GM08714 (cell line): ENCODE measurements around the gene TPRG1L.

Experiments
- H3K4me3 ChIP-seq: fragments of 200-500 bp; sonication (Bioruptor generic); 2 replicates; pipeline ENCODE4 v1.5.1; 2014; ENCODE audit warnings: mild to moderate bottlenecking, low read length, inconsistent platforms
- ZNF274 ChIP-seq: IDR thresholded peaks from 2 replicates; pipeline ENCODE4 v1.6.1; 2012; ENCODE audit warnings: mild to moderate bottlenecking, low read depth, low read length

Gene TPRG1L

GRCh38 chr1:3658231-3658615, 33.4 kb downstream of the TPRG1L start:
- TF ChIP-seq ZNF274 = no peak

DNA sequence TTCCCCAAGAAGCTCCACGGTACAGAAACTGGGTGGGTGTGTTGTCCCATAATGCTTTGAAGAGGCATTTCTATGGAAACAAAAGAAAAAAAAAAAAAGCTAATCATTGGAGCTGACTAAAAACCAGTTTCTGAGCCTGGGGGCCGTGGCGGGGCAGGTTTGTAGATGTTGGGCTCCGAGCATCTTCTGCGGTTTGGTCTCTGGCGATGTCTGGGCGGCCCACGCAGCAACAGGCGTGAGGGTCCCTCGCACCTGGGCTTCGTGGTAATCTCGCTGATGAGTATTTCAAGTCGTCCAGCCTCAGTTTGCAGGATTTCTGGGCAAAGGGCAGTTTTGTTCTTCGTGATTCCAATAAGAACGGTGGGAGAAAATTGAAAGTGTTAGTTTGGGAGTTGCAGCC, 34.3 kb downstream of the TPRG1L start:
- TF ChIP-seq ZNF274 = no peak

More at GRCh38 chr1:3658231-3658615, 33.4 kb downstream of the TPRG1L start:
- H3K4me3 ChIP-seq = no peak overlapping the region

GRCh38 chr1:3660704-3661103, 35.9 kb downstream of the TPRG1L start:
- no peak overlapping the region for H3K4me3 ChIP-seq
- no peak for TF ChIP-seq ZNF274

More for the DNA sequence above, 34.3 kb downstream of the TPRG1L start:
- H3K4me3 ChIP-seq = no peak overlapping the region

DNA sequence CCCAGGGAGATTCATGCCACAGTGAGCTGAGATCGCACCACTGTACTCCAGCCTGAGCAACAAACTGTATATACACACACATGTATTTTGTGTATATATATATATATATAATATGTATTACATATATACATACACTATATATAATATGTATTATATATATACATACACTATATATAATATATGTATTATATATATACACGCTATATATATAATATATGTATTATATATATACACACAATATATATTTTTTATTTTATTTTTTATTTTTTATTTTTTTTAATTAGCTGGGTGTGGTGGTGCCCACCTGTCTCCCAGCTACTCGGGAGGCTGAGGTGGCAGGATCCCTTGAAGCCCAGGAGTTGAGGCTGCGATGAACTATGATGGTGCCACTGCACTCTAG, 36.8 kb downstream of the TPRG1L start:
- H3K4me3 ChIP-seq = no peak overlapping the region
- no peak for TF ChIP-seq ZNF274

- TF ChIP-seq ZNF274 = no peak
- no peak overlapping the region for H3K4me3 ChIP-seq
These were observed 37.4 kb downstream of the TPRG1L start for GRCh38 chr1:3662080-3662671.

DNA sequence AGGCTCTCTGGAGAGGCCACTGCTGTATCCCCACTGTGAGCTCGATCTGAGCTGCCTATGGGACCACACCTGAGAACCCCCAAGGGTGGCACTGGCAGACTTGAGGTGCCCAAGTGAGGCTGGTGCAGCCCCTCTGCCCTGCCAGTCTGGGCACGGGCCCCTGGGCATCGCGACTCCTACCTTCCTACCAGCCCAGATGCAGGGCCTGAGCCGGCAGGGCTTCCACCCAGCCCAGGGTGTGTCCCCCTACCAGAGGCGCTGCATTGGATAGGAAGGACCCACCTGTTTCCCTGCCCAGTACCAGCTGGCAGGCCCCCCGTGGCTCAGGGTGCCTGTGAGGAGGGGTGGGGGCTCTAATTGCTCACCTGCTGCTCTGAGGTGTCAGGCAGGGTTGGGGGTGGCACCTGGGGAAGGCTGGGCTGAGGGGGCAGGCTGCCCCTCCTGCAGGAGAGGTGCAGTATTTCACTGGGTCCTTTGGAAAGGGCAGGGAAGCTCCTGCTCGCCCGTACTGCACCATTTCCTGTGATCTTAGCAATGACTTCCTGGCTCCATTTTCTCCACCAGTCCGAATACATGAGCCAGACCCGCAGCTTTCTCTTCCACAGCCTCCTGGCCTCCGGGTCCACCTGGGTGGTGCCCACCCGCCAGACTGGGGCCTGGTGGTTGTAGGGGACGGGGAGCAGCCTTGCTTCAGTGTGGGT, 39.3 kb downstream of the TPRG1L start:
- H3K4me3 ChIP-seq = no peak overlapping the region
- TF ChIP-seq ZNF274 = no peak

DNA sequence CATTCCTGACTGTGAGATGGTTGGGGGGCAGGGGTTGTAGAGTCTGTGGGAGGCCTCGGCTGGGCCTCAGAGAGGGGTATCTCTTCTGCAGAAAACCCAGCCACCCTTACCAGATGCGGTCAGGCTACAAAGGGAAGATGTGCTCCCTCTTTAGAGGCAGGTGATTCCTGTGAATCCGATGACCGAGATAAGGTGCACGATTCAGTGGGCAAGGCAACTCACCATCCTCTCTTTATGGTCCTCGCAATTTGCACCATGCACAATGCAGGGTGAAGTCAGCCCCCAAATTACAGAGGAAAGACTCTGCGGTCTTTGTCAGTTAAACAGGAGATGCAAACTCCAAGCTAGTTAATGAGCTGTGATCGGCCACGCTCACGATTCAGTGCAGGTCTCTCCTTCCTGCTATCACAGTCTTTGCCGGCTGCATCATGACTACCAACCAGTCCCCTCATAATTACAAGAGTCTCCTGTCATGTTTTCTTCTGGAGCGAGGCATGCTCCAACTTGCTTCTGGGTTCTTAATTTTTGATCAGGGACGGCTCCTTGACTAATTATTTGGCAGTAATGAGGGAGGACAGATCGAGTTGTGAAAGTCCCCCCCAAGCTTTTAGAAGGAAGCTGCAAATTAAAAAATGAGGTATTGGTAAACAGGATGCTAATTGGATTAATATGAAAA, 40.0 kb downstream of the TPRG1L start:
- H3K4me3 ChIP-seq = no peak overlapping the region; the same call in 1 of the 2 replicates
- no peak for TF ChIP-seq ZNF274

DNA sequence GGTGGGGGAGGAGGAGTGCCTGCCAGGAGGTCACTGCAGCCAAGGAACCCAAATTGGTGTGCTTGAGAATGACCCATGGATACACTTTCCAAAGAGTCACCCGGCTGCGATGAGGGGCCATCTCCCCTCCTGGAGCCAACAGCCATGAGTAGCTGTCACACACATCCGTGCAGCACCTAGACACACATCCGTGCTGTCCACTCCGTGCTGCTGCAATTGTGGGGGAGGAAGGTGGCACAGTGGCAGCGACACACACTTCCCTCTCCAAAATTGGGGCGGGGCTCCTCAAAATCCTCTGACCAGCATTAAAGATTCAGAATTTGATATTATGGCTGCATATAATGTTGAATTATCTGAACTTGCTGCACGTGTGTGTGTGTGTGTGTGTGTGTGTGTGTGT, 43.3 kb downstream of the TPRG1L start:
- H3K4me3 ChIP-seq = no peak overlapping the region
- no peak for TF ChIP-seq ZNF274

- TF ChIP-seq ZNF274 = no peak
- no peak overlapping the region for H3K4me3 ChIP-seq
These were observed 43.9 kb downstream of the TPRG1L start for GRCh38 chr1:3668585-3669300.

- TF ChIP-seq ZNF274 = no peak
- no peak overlapping the region for H3K4me3 ChIP-seq
These were observed 44.6 kb downstream of the TPRG1L start for GRCh38 chr1:3669421-3669821.

GRCh38 chr1:3669971-3670431, 45.2 kb downstream of the TPRG1L start:
- H3K4me3 ChIP-seq = no peak overlapping the region
- no peak for TF ChIP-seq ZNF274

GRCh38 chr1:3670823-3671265, 46.0 kb downstream of the TPRG1L start:
- no peak overlapping the region for H3K4me3 ChIP-seq
- no peak for TF ChIP-seq ZNF274

- TF ChIP-seq ZNF274 = no peak
- H3K4me3 ChIP-seq = no peak overlapping the region
These were observed 46.8 kb downstream of the TPRG1L start for GRCh38 chr1:3671371-3672180.
